Stomach (tissue), 4 donors: ENCODE measurements around the gene PLA2G3.

Experiments used
- EP300 ChIP-seq: sonication (generic); formaldehyde crosslinking; IDR thresholded peaks from one replicate; pipeline ENCODE4 v1.6.1; 2017; ENCODE audit warnings: antibody characterized with exemption
- POLR2A ChIP-seq, 4 donors: fragments of 450-650 bp; IDR thresholded peaks; one replicate each; pipeline ENCODE4 v1.6.1; 2016; ENCODE audit warnings: antibody characterized with exemption in 4 of 4, control low read depth in 2 of 4, mild to moderate bottlenecking in 1 of 4, moderate library complexity in 1 of 4
- POLR2AphosphoS5 ChIP-seq, 3 donors: sonication (generic); formaldehyde crosslinking; IDR thresholded peaks; one replicate each; pipeline ENCODE4 v1.6.1; 2016; ENCODE audit warnings: antibody characterized with exemption in 3 of 3
- TF ChIP-seq, protein P1 (sequence below), 7 experiments: fragments of 450-650 bp in 4 of 7; fragments of 200-600 bp in 3 of 7; sonication (generic) in 3 of 7; IDR thresholded peaks; one replicate each; pipeline ENCODE4 v1.5.1; 2016 to 2019; ENCODE audit warnings: antibody characterized with exemption in 7 of 7, control low read depth in 2 of 7, mild to moderate bottlenecking in 1 of 7

- TF ChIP-seq POLR2AphosphoS5 (IDR thresholded peaks at IDR 0.05) (peak; percentile 64 to 82 (median 71)), POLR2A (IDR thresholded peaks at IDR 0.05) (no peak), EP300 (no peak)
- TF ChIP-seq, protein P1, sequence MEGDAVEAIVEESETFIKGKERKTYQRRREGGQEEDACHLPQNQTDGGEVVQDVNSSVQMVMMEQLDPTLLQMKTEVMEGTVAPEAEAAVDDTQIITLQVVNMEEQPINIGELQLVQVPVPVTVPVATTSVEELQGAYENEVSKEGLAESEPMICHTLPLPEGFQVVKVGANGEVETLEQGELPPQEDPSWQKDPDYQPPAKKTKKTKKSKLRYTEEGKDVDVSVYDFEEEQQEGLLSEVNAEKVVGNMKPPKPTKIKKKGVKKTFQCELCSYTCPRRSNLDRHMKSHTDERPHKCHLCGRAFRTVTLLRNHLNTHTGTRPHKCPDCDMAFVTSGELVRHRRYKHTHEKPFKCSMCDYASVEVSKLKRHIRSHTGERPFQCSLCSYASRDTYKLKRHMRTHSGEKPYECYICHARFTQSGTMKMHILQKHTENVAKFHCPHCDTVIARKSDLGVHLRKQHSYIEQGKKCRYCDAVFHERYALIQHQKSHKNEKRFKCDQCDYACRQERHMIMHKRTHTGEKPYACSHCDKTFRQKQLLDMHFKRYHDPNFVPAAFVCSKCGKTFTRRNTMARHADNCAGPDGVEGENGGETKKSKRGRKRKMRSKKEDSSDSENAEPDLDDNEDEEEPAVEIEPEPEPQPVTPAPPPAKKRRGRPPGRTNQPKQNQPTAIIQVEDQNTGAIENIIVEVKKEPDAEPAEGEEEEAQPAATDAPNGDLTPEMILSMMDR (IDR thresholded peaks at IDR 0.05): peak in 5 of 7 experiments; percentile 63 to 94 (median 79)
These were observed 55.4 kb downstream of the PLA2G3 start for GRCh38 chr22:31084811-31085492.
